Hematopoietic multipotent progenitor cell treated with erythropoietin and hydrocortisone succinate and interleukin-3 and kit ligand, for 4 days (in vitro differentiated cells): ENCODE data around the gene UROD.
"Not testable (repeated sequence)": the region's sequence is repeated elsewhere in the genome, so short reads cannot be mapped to it uniquely, and the experiment has no call there.

Experiments used
- DNase-seq: peaks from one replicate; pipeline ENCODE4 v3.0.0-alpha.2; 2015

Gene UROD

DNA sequence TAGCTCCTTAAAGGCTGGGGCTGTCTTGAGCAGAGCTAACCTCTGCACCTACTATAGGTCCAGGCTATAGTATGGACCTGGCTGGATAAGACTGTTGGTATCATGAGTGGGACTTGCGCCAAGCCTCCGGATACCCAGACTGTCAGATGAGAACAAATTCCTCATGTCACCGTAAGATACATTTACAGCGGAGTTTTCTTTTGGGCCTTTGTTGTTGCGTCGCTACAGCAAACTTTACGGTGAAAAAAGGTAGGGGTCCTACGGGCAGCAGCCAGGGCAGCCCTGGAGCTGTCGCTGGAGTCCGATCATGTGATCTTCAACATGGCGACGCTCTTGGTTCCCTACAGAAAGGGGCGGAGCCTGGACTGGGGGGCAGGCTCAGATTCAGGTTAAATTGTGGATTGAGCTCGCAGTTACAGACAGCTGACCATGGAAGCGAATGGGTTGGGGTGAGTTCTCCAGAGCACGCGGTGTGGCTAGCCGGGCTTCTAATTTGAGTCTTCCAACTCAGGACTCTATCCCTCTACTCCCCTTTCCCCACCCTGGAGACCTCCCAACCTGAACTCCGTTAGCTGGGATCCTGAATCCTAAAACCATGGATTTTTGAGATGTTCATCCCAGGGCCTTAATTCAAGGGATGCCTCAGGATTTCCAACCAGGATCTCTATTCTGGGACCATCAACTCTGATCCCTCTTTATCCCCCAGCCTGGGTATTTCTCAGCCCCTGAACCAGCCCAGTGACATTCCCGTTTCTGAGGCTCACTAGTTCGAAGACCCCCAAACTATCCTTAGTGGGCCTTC lies at the start of gene UROD:
Gene UROD (plus strand): TSS at position 418 of the 802 bp plus-strand sequence. CDS start 12 bp downstream, at position 430.
- DNase-seq, result peak; percentile 99

DNA sequence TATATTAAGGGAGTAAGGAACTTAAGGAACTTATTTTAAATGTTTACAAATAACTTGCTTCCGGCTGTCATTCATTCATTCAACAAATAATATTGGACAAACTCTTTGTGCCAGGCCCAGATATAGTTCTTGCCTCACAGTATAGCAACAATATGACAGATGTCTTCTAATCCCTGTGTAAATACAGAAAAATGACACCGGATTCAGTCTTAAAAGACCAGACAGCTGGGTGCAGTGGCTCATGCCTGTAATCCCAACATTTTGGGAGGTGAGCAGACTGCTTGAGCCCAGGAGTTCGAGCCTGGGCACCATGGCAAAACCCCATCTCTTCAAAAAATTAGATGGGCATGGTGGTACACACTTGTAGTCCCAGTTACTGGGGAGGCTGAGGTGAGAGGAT lies 49.3 kb upstream of the UROD start:
- no peak for DNase-seq

DNA sequence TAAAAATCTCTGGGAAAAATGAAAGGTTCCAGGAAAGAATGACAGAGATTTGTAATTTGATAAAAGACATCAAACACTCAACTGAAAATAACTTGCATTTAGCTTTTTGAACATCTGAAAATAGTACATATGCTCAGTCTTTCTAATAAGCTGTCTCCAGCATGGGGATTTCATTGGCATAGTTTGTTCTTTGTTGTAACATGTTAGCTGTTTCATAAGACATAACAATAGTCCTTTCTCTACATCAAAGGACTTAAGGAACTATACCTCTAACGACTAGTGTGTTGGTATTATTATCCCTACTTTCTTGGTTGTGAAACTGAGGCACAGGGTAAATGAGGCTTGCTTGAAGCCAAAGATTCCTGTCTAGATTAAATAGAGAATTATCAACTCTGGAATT lies 47.7 kb upstream of the UROD start:
- DNase-seq, result no peak

DNA sequence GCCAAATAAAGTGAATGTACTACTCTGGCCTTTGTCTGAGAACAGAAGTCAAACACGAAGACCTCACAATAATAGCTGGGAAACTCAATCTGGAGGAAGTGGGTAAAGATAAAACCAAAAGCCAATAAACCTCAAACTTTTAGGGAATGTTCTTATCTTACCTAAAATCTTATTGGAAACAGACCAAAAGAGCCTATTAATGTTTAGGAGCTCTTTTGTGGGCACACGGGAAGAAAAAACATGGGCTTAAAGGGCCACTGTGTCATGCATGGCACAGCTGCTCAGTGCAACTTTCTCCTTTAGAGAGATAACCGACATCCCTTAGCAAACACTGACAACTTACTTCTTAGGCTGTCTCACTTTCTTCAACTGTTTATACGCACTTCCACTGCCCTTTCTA lies 41.7 kb upstream of the UROD start:
- DNase-seq, result peak; percentile 28

DNA sequence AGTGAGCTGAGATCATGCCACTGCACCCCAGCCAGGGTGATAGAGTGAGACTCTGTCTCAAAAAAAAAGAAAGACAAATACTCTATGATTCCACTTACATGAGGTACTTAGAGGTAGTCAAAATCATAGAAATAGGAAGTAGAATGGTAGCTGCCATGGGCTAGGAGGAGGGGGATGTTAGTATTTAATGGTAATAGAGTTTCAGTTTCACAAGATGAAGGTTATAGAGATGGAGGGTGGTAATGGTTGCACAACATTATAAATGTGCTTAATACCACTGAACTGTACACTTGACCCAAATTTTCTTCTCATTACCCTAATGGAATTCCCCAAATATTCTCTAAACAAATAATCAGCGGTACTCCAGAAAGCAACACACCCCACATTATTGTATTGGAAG lies 38.4 kb upstream of the UROD start:
- DNase-seq, result no peak

DNA sequence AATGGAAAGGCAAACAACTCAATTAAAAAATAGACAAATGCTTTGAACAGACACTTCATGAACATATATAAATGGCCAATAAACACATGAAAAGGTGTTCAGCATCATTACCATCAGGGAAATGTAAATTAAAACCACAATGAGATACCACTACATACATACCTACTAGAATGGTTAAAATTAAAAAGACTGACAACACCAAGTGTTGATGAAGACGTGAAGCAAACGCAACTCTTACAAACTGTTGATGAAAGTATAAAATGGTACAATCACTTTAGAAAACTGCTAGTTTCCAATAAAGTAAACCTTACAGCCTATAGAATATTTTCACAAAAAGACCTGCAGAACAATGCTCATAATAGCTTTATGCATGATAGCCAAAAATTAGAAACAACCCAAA lies 35.8 kb upstream of the UROD start:
- no peak for DNase-seq

DNA sequence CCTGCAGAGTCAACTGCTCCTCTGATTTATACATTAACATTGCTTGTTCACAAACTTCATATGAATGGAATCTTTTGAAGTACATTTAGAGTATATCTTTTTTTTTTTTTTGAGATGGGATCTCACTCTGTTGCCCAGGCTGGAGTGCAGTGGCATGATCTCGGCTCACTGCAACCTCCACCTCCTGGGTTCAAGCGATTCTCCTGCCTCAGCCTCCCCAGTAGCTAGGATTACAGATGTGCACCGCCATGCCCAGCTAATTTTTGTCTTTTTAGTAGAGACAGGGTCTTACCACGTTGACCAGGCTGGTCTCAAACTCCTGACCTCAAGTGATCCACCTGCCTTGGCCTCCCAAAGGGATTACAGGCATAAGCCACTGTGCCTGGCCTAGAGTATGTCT lies 34.7 kb upstream of the UROD start:
- DNase-seq, result not testable (repeated sequence)

DNA sequence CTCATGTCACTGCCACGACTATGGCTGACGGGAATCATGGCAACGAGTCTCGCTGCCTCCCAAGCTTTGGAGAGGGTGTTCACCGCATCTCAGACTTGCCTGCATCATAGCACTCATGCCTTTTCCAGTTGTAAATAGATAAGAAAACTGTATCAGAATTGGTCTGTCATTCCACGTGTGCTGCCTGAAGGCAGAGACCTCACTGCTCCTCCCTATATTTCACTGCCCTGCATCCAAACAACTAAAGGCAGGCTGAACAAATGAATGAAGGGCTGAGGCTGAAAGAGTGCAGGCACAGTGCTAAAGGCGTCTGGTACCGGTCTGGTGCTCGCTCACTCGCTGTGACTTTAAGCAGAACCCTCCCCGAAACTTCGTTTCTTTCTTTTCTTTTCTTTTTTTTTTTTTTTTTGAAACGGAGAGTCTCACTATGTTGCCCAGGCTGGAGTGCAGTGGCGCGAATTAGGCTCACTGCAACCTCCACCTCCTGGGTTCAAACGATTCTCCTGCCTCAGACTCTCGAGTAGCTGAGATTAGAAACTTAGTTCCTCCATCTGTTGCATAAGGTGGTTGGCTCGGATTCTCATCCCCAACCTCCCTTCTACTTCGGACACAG lies 26.2 kb upstream of the UROD start:
- peak; percentile 61 for DNase-seq

DNA sequence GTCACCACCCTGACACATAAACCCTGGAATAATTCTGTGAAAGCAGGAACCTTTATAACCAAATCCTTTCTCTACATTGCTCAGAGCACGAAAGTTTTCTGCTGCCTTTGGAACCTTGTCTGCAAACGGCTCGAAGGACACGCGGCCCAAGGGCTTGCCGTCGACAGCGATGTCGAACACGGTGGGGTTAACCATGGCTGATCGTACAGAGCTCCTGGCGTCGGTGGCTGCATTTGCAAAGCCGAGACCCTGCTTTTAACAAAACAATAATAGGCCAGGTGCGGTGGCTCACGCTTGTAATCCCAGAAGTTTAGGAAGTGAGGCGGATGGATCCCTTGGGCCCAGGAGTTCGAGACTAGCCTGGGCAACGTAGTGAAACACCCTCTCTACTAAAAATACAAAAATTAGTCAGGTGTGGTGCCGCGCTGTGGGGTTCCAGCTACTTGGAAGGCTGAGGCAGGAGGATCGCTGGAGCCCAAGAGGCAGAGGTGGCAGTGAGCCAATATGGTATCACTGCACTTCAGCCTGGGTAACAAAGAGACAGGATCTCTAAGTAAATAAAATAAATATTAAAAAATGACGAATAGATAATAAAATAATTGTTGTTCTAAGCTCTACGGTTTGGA lies 23.4 kb upstream of the UROD start:
- no peak for DNase-seq

DNA sequence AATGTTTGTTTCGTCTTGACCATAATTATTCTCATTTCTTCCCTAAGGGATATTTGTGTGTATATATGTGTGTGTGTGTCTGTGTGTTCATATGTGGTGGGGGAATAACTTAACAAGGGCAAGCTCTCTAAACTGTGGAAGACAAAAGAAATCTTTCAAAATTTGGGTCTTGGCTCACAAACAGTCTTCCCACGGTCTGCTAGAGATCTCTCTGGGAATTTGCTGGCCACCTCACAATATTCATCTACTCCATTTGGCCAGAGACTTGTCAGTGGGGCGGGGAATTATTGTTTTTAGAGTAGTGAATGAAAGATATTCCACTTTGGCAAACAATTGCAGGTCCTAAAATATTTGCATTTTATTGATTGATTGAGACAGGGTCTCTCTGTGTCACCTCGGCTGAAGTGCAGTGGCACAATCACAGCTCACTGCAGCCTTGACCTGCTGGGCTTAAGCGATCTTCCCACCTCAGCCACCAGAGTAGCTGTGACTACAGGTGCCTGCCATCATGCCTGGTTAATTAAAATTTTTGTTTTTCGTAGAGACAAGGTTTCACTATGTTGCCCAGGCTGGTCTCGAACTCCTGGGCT lies 17.6 kb upstream of the UROD start:
- no peak for DNase-seq

DNA sequence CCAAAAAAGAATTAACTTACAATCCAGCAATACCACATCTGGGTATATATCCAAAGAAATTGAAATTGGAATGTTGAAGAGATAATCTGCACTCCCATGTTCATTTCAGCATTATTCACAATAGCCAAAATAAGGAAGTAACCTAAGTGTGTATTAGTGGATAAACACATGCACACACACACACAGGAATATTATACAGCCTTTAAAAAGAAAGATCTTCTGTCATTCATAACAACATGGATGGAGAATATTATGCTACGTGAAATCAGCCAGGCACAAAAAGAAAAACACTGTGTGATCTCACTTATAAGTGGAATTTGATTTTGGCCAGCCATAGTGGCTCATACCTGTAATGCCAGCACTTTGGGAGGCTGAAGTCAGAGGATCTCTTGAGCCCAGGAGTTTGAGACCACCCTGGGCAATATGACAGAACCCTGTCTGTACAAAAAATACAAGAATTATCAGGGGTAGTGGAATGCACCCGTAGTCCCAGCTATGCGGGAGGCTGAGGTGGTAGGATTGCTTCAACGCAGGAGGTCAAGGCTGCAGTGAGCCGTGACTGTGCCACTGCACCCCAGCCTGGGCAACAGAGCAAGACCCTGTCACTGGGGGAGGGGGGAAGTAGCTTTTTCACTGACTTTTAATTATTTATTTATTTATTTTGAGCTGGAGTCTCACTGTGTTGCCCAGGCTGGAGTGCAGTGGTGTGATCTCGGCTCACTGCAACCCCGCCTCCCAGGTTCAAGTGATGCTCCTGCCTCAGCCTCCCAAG lies 16.4 kb upstream of the UROD start:
- DNase-seq, result no peak

DNA sequence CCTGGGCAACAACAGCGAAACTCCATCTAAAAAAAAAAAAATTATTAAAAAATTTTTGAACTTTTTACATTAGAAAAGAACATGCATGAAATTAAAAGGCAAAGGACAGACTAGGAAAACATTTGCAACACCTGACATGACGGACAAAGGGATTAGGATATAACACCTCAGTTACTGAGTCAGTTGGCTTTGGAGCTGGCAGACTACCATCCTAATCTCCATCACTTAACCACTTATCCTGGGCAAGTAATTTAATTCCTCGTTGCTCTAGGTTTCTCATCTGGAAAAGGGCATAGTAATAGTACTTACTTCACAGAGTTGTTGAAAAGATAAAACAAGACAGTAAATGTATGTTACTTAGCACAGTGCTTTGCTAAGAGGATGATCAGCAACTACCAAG lies 12.8 kb upstream of the UROD start:
- DNase-seq, result no peak

DNA sequence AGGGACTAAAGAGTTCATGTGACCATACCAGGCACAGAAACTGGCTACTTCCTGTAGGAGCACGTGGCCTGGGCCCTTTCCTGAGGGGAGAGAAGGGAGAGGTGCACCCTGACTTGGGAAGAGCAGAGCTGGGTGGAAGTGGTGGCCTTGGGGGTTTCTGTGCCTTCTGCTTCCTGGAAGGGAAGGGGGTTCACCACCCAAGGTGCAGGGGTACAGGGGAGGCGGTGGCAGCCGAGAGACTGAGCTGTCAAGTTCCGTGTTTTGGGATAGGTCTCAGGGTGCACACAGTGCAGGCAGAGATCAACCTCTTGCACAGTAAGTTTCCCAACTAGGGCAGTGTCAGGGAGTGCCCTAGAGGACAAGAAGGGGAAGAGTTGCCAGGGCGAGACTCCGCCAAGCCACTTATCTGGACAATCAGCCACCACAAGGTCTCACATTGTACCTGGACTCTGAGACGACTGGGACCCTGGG lies 11.0 kb upstream of the UROD start:
- DNase-seq, result peak; percentile 67

DNA sequence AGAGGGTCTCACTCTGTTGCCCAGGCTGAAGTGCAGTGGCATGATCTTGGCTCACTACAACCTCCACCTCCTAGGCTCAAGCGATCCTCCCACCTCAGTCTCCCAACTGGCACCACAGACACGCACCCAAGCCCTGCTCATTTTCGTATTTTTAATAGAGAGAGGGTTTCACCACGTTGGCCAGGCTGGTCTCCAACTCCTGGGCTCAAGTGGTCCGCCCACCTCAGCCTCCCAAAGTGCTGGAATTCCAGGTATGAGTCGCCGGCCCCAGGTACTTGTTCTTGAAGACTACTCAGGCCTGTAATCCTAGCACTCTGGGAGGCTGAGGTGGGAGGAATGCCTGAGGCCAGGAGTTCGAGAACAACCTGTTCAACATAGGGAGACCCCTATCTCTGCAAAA lies 10.5 kb upstream of the UROD start:
- not testable (repeated sequence) for DNase-seq

DNA sequence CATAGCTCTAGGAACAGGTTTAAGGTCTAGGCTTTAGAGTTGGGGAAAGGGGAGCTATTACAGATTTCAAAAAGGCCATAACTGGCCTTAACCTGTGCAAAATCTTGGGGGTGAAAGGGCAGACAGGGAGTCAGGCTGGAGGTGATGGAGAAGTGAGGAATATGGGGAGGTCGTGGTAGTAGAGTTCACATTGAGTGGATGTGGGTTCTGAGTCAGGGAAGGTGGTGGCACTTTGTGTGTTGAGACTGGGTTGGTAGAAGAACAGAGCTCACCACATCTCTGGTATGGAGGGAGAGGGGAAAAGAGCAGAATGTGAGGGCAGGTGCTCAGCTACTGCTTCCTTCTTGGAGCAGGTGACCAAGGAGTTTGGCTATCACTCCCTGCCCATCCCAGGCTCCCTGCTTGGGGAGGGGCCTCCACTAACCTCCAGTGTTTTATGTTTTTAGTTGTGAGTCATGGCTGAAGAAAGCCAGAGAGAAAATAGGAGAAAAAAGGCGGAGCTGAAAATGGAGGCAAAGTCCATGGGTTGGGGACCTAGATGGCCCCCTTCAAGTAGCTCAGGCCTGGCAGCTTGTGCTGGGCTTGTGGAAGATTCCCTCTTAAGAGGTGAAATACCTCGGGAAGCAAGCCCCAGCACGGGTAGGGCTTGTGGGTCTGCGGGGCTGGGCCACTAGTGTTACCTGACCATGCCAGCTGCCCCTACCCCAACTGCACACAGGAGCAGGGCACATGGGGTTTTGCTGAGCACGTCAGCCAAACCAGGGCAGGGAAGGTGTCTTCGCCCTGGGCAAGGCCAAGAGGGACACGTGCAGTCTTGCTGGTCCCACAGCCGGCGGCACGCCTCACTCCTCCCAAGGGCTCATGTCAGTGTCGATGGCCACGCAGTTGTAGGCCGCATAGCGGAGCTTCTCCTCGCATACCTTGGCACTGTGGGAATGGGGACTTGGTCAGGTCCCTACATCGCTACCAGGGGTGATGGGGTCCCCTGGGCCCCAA lies 9.1 kb upstream of the UROD start:
- DNase-seq, result no peak

DNA sequence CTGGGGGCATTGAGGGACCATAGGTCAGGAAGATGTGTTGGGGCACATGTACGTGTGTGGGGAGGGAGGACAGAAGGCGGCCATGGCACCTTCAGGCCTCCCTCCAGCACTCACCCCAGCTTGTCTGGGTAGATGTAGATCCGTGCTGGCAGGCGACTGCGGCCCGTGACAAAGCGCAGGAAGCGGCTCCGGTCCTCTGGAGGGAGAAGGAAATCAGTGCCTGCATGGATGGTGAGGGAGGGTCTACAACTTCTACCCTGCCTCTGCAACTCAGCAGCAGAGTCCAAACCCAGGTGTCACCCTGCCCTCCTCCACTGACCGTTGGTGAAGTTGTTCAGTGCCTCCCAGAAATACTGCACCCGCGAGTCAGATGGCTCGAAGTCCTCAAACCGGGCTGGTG lies 8.3 kb upstream of the UROD start:
- DNase-seq, result no peak

DNA sequence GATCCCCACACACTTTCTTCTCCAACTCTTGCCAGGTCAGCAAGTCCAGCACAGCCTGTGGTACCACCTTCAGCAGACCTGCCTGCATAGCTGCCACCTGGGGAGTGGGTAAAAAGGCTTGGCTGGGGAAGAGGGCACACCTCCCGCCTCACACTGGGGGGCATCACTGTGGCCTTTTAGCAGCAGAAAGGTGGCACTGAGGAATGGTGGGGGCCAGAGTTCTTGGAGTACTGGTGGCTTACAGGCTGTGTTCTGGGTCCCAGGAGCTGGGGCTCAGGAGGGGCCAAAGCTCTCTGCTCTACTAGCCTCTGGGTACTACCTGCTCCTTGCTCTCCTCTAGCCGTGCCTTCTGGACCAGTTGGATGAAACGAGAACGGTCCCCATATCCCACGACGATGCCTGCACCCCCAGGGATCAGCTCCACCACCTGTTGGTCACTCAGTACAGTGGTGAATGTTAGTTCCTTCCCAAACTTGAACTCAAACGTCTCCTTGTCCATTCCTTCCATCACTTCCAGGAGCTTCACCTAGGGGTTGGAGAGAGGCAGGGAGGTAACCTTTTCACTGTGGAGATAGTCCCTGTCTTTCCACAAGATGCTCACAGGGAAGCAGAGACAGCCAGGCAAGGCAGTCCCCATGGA lies 7.7 kb upstream of the UROD start:
- DNase-seq, result no peak

DNA sequence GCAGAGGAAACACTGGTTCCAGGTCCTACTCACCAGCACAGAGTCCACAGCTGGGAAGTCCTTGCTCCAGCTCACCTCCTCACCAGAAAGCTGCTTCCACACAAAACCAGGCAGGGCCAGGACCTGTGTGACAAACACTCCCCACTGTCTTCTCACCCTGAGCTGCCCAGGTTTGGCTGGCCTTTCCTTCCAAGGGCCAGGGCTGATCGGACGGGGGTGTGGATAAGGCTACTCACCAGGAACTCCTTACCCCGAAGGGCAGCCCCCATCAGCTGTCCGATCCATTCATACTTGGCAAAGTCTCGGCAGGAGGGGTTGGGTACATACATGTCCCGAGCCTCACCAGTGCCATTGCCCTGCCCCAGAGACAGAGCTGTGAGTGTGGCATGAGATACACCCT lies 6.3 kb upstream of the UROD start:
- no peak for DNase-seq

DNA sequence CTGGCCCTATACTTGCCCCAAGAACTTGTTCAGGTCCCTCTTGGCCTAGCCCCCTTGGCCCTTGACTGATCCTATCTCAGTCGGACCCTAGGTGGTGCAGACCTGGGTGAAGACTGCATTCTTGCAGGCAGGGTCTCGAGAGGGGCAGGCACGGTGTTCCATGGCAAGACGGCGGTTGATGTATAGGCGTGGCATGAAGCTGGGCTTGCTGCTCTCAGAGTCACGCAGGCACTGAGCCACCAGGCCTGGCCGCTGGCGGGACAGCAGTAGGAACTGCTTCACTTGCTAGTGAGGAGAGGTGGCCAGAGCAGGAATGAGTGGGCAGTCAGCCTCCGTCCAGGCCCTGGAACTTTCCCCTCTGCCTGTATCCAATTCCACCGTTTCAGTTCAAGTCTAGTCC lies 4.7 kb upstream of the UROD start:
- DNase-seq, result no peak

DNA sequence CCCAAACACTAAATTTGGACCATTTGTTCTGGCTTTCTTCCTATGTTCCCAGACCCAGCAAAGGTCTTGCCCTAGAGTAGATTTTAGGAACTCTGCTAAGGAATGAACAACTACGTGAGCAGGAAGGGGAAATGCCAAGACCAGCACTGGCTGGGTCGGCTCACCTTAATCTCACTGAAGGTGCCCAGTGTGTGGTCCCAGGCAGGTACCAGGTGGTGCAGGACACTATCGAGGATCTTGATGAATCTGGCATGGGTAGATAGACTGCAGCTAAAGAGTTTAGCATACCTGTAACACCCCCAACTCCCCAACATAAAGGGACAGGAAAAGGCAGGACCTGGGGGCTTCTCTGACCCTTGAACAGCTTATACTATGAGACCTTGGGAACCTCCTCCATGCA lies 4.0 kb upstream of the UROD start:
- DNase-seq, result no peak

DNA sequence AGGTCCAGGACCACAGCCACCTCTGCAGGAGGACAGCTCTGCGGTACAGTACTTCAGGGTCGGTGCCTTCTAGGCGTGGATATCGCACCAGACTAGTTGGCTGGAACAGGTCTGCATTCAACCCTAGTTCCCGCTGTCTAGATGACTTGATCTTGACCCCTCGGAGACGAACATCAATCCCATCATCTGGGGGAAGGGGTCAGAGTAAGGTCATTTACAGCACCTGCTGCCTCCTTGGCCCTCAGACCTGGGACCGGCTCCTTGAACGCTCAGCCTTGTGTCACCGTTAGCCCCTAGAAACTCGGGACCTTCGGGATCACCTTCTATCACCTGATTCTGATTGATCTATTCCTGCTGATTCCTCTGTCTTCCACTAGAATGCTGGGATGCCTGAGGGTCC lies 3.5 kb upstream of the UROD start:
- no peak for DNase-seq
